A673 (cell line): Measurements from ENCODE around the gene ADAMTS3. TPM values are rescaled to one million over a fixed set of nuclear protein-coding genes. Genes with fewer than 3 reads are reported as not detected.
A peak's percentile ranks its signal among the peaks of the same experiment; 100 is the strongest.

ENCODE experiments used
- BruUV-seq: library from RNA; stranded (reverse); fragments of 400-500 nt; replicated peaks from 2 replicates; lab custom pipeline; 2021; lab: Mats Ljungman, UMichigan
- CTCF ChIA-PET: fragments of 300-600 bp; sonication (Branson Sonifier 250); formaldehyde crosslinking; loops from one replicate; lab custom pipeline; 2022; ENCODE audit warnings: antibody characterized with exemption; lab: Charles Lee
- POLR2A ChIA-PET: fragments of 300-600 bp; sonication (Branson Sonifier 250); formaldehyde crosslinking; loops from one replicate; lab custom pipeline; 2022; ENCODE audit warnings: antibody characterized with exemption; ENCODE audit not compliant: low non-redundant PET; lab: Charles Lee
- DNase-seq: peaks from one replicate; pipeline ENCODE4 v3.0.0-alpha.2; 2015; ENCODE audit warnings: low spot score
- H3K27ac ChIP-seq: fragments of 200-600 bp; sonication (generic); 2 replicates; pipeline ENCODE4 v1.5.1; 2016; ENCODE audit warnings: mixed run types, low read depth, mild to moderate bottlenecking, mixed read lengths, antibody characterized with exemption, low read length; ENCODE audit not compliant: poor library complexity, severe bottlenecking
- H3K27me3 ChIP-seq: fragments of 200-600 bp; sonication (generic); replicated peaks from 2 replicates; pipeline ENCODE4 v1.6.1; 2017; ENCODE audit warnings: mixed run types, low read depth, mild to moderate bottlenecking, mixed read lengths, antibody characterized with exemption, low read length; ENCODE audit not compliant: insufficient read depth, poor library complexity
- H3K36me3 ChIP-seq: fragments of 200-600 bp; sonication (generic); 2 replicates; pipeline ENCODE4 v1.6.1; 2016; ENCODE audit warnings: mixed run types, mild to moderate bottlenecking, mixed read lengths, antibody characterized with exemption, low read length; ENCODE audit not compliant: insufficient read depth, poor library complexity, severe bottlenecking
- H3K4me1 ChIP-seq: fragments of 200-600 bp; sonication (generic); 2 replicates; pipeline ENCODE4 v1.6.1; 2017; ENCODE audit warnings: mixed run types, mild to moderate bottlenecking, mixed read lengths, antibody characterized with exemption, low read length; ENCODE audit not compliant: insufficient read depth, poor library complexity, severe bottlenecking
- H3K4me3 ChIP-seq: fragments of 200-600 bp; sonication (generic); 2 replicates; pipeline ENCODE4 v1.5.1; 2016; ENCODE audit warnings: low read depth, mixed run types, mild to moderate bottlenecking, mixed read lengths, low read length; ENCODE audit not compliant: poor library complexity, severe bottlenecking
- H3K9me3 ChIP-seq: fragments of 200-600 bp; sonication (generic); 2 replicates; pipeline ENCODE4 v1.6.1; 2016; ENCODE audit warnings: mixed run types, low read depth, mild to moderate bottlenecking, mixed read lengths, antibody characterized with exemption, low read length; ENCODE audit not compliant: poor library complexity, severe bottlenecking
- CTCF ChIP-seq: fragments of 300-800, 200-600 bp; sonication (generic); conservative IDR thresholded peaks from 2 replicates; pipeline ENCODE4 v1.5.1; 2017; ENCODE audit warnings: low read depth, mild to moderate bottlenecking, antibody characterized with exemption, low read length, moderate library complexity, mixed read lengths
- EZH2 ChIP-seq: fragments of 200-600 bp; sonication (generic); IDR thresholded peaks from 2 replicates; pipeline ENCODE4 v1.6.1; 2017; ENCODE audit warnings: borderline replicate concordance, low read depth, mild to moderate bottlenecking, mixed read lengths, antibody characterized with exemption, low read length; ENCODE audit not compliant: poor library complexity, severe bottlenecking
- intact Hi-C: fragments of 100-400 bp; cut with micrococcal nuclease; formaldehyde crosslinking; loops from one replicate; pipeline ENCODE4 v1.10.0; 2022; ENCODE audit not compliant: unreplicated experiment
- total RNA-seq: library from RNA; stranded (reverse); gene quantifications from 2 replicates; pipeline ENCODE4 v1.2.3, GENCODE V29; 2021

The ADAMTS3 gene
- total RNA-seq, 1 experiment from 2014 or later: 0.17 TPM

- BruUV-seq: no TSS peak
- Histone ChIP-seq H3K27ac (no peak overlapping the region), H3K36me3 (no peaks in the 10 kb centered on the region), H3K4me1 (no peaks in the 10 kb centered on the region), H3K9me3 (no peaks in the 10 kb centered on the region), H3K27me3 (no peaks in the 10 kb centered on the region), H3K4me3 (no peak overlapping the region)
- POLR2A ChIA-PET: no interaction called here
- TF ChIP-seq EZH2 (no peak), CTCF (no peak)
- CTCF ChIA-PET: no interaction called here
- no peak for DNase-seq
- intact Hi-C loops: no loop called here
Observed at GRCh38 chr4:72489267-72489666, 79.8 kb downstream of the ADAMTS3 start.

GRCh38 chr4:72486991-72487390, 82.0 kb downstream of the ADAMTS3 start:
- Histone ChIP-seq H3K4me1 (no peaks in the 10 kb centered on the region), H3K27ac (no peak overlapping the region), H3K36me3 (no peaks in the 10 kb centered on the region), H3K27me3 (no peaks in the 10 kb centered on the region), H3K9me3 (no peaks in the 10 kb centered on the region), H3K4me3 (no peak overlapping the region)
- CTCF ChIA-PET: no interaction called here
- POLR2A ChIA-PET: no interaction called here
- no peak for DNase-seq
- TF ChIP-seq EZH2: no peak
- intact Hi-C loops: no loop called here
- BruUV-seq: no TSS peak

DNA sequence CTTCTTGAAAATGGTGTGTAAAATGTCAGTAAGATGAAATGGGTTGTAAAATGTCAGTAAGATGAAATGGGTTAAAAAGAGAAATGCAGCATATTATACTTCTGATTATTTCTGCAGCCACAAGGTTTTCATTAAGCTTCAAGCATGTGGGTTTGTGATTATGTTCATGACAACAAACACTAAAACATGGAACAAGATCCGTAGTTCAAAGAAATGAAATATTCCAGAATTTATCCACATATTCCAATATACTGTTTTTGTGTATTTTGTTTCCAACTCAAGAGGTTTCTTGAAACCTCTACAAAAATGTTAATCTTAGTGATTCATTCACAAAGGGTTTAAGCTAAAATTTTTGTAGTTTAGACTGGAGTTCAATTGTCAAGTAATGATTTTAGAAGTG, 84.0 kb downstream of the ADAMTS3 start:
- no peak for DNase-seq
- ChIA-PET CTCF (no interaction called here), POLR2A (no interaction called here)
- BruUV-seq: no TSS peak
- Histone ChIP-seq H3K36me3 (no peaks in the 10 kb centered on the region), H3K27me3 (no peaks in the 10 kb centered on the region), H3K4me1 (no peaks in the 10 kb centered on the region), H3K27ac (no peak overlapping the region), H3K9me3 (no peaks in the 10 kb centered on the region), H3K4me3 (no peak overlapping the region)
- no peak for TF ChIP-seq CTCF
- no peak for TF ChIP-seq EZH2
- intact Hi-C loops: no loop called here

- H3K27ac ChIP-seq: no peak overlapping the region
- intact Hi-C loops: no loop called here
- no peaks in the 10 kb centered on the region for H3K36me3 ChIP-seq
- no peaks in the 10 kb centered on the region for H3K9me3 ChIP-seq
- no peak for TF ChIP-seq EZH2
- TF ChIP-seq CTCF: no peak
- CTCF ChIA-PET: interaction anchor here (0.6 kb wide), 1 partner anchor 1102 kb away, joined by 3 read pairs; no protein-coding TSS in a partner anchor
- H3K4me3 ChIP-seq: no peak overlapping the region
- H3K27me3 ChIP-seq: no peaks in the 10 kb centered on the region
- POLR2A ChIA-PET: no interaction called here
- peak; percentile 10 for DNase-seq
- no TSS peak for BruUV-seq
- no peaks in the 10 kb centered on the region for H3K4me1 ChIP-seq
Observed at GRCh38 chr4:72473434-72473900, 95.6 kb downstream of the ADAMTS3 start.
